Fibroblast of skin of right biceps (primary cell): ENCODE measurements around the gene BTNL3.
"Not testable (repeated sequence)": the region's sequence is repeated elsewhere in the genome, so short reads cannot be mapped to it uniquely, and the experiment has no call there.

Source experiments
- DNase-seq: peaks from one replicate; pipeline ENCODE4 v3.0.0-alpha.2; 2013

Gene BTNL3, protein sequence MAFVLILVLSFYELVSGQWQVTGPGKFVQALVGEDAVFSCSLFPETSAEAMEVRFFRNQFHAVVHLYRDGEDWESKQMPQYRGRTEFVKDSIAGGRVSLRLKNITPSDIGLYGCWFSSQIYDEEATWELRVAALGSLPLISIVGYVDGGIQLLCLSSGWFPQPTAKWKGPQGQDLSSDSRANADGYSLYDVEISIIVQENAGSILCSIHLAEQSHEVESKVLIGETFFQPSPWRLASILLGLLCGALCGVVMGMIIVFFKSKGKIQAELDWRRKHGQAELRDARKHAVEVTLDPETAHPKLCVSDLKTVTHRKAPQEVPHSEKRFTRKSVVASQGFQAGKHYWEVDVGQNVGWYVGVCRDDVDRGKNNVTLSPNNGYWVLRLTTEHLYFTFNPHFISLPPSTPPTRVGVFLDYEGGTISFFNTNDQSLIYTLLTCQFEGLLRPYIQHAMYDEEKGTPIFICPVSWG

DNA sequence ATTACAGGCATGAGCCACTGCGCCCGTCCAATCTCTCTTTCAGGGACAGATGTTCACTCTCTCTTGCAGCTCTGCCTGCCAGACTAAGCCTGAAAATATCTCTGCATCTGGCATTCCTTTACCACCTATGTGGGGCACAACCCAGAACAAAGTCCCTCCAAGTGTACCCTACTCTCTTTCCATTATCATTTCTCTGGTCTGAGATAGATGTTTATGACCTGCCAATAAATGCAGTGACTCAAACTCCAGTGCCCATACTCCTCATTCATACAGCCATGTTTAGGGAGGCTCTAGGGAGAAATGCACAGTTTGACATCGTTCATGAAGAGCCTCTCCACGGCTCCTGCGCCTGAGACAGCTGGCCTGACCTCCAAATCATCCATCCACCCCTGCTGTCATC is at the start of gene BTNL3:
BTNL3 (plus strand) TSS at position 255 of the 400 bp plus-strand sequence. CDS start 183 bp downstream, outside the sequence.
- DNase-seq = no peak

DNA sequence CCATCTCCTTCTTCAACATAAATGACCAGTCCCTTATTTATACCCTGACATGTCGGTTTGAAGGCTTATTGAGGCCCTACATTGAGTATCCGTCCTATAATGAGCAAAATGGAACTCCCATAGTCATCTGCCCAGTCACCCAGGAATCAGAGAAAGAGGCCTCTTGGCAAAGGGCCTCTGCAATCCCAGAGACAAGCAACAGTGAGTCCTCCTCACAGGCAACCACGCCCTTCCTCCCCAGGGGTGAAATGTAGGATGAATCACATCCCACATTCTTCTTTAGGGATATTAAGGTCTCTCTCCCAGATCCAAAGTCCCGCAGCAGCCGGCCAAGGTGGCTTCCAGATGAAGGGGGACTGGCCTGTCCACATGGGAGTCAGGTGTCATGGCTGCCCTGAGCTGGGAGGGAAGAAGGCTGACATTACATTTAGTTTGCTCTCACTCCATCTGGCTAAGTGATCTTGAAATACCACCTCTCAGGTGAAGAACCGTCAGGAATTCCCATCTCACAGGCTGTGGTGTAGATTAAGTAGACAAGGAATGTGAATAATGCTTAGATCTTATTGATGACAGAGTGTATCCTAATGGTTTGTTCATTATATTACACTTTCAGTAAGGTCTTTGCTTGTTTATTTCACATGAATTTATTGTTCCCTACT is 38.2 kb upstream of the BTNL3 start:
- no peak for DNase-seq

DNA sequence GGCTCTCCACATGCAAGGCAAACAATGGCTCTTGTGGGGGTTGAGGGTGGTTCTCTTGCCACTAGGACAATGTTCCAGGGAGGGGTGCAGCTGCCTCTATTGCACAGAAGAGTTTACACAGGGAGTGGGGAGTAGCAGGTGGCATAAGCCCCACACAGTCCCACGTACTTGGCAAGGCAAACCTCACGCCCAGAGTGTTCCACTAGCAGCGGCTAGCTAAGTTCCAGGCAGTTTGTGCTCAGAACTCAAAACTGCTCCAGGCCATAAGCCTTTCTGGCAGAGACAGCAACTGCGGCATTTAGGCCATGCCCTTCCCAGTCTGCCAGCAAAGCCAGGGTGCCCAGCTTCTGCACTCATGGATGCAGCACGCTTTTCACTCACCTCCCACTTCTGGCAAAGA is 29.0 kb upstream of the BTNL3 start:
- no peak for DNase-seq

DNA sequence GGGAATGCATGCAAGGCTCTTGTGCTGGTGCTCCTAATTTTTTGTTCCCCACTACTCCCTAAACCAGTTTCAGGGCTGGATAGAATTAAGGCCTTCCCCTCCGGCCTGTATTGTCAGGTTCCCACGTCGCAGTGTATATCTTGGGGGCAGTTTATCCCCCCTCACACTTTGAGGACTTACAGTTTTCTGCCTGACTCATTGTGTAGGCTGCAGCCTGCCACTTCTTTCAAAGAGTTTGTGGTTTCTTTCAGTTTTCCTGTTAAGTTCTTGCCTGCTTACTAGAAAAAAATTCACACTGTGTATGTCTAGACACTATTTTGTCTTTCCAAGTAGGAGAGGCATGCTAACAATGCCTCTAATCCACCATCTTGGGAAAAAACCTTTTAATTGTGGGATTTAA is 28.4 kb upstream of the BTNL3 start:
- no peak for DNase-seq

DNA sequence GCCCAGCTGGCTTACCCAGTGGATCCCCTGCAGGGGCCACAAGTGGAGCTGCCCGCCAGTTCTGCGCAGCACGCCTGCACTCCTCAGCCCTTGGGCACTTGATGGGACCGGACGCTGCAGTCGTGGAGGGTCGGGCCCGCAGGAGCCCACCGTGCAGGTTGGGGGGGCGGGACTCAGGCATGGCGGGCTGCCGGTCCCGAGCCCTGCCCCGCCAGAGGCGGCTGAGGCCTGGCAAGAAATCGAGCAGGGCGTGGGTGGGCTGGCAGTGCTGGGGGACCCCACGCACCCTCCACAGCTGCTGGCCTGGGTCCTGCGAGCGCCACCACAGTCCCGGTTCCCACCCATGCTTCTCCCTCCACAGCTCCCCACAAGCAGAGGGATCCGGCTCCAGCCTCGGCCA is 19.2 kb upstream of the BTNL3 start:
- no peak for DNase-seq

DNA sequence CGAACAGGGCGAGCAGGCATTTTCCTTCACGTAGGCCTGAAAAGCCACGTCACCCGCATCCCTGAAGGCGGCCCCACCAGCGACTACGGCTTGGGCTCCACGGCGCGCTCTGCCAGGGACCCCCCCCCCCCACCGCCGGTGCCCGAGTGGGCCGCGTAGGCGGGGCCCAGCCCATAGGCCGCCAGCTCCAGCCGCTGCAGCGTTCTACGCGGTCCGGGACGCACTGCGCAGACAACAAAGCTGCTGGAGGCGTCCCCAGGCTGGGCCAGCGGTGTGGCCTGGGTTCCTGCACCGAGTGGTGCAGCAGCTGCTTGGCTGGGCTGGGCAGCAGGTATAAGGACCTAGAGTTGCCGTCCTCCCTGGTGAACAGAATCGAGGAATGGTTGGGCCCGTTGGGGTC is 18.3 kb upstream of the BTNL3 start:
- no peak for DNase-seq

DNA sequence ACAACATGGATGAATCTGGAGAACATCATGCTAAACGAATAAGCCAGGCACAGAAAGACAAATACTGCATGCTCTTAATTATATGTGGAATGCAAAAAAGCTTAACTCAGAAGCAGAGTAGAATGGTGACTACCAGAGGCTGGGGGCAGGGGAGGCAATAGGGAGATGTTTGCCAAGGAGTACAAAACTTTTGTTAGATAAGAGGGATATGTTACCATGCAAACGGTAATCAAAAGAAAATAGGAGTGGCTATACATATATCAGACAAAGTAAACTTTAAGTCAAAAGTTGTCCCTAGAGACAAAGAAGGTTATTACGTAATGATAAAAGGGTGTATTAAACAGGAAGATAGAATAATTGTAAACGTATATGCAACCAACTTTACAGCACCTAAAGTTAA is 17.8 kb upstream of the BTNL3 start:
- no peak for DNase-seq

DNA sequence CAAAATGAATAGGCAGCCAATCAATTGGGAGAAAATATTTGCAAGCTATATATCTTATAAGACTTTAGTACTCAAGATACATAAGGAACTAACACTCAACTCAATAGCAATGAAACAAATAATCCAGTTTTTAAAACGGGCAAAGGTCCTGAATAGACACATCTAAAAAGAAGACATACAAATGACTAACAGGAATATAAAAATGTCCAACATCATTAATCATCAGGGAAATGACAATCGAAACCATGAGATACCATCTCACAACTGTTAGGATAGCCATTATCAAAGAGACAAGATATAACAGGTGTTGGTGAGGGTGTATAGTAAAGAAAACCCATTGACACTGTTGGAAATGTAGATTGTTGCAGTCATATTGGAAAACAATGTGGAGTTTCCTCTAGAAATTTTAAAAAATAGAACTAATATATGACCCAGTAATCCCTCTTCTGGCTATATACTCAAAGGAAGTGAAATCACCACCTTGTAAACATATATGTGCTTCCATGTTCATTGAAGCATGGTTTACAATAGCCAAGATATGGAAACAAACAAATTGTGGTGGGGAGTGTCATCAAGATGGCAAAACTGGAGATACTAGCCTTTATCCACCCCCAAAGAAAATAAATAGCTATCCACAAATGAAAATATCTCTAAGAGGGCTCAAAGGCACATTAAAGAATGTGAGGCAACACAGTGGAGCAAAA is 13.9 kb upstream of the BTNL3 start:
- DNase-seq = no peak

DNA sequence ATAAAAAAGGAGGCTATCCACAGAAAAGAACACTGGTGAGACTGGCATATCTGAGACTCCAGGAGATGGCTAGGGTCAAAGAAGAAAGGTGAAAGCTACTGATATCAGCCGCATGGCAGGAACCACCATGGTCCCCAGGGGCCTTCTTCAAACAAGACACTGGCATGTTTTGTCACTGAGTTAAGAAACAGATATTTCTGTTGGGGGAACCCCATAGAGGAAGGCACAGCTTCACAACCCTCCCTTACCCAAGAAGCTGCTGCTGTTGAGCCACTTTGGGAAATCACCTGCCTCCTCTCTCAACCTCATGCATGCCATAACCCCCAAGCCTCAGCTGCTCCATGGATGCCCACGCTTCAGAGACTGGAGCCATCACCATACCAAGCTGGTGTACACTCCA is 13.3 kb upstream of the BTNL3 start:
- DNase-seq = no peak

DNA sequence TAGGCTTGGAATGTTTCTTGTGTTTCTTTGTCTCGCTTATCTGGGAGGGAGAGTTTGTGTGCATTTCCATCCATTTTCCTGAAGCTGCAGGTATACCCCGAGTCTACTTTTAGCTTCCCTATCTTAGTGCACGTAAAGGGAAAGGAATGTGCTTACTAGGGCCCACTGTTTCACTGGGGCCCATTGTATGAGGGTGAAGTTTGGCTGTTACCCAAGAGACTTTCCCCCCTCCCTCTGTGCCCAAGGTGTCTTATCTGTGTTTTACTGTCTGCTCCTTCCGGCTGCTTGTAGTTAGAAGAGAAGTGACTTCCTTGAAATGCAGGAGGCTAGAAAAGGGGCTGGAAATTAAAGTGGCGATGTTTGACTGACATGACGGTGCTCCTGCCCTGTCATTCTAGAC is 12.1 kb upstream of the BTNL3 start:
- no peak for DNase-seq

DNA sequence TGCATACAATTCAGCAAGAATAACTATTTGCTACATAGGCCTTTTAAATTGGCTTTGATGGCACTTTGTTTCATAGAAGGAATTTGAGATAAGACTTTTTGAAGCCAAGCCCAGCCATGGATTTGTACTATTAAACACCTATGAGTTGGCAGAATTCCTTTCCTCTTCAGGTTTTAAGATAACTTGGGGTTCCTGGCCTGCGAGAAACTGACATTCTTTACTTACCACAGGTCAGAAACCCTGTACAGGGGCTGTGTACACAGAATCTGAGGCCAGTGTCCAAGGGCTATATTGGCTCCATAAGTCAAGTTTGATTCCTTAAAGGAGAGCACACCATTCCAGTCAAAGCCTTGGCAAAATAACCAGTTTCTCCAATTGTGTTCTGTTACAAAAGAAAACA is 10.8 kb upstream of the BTNL3 start:
- DNase-seq = no peak

DNA sequence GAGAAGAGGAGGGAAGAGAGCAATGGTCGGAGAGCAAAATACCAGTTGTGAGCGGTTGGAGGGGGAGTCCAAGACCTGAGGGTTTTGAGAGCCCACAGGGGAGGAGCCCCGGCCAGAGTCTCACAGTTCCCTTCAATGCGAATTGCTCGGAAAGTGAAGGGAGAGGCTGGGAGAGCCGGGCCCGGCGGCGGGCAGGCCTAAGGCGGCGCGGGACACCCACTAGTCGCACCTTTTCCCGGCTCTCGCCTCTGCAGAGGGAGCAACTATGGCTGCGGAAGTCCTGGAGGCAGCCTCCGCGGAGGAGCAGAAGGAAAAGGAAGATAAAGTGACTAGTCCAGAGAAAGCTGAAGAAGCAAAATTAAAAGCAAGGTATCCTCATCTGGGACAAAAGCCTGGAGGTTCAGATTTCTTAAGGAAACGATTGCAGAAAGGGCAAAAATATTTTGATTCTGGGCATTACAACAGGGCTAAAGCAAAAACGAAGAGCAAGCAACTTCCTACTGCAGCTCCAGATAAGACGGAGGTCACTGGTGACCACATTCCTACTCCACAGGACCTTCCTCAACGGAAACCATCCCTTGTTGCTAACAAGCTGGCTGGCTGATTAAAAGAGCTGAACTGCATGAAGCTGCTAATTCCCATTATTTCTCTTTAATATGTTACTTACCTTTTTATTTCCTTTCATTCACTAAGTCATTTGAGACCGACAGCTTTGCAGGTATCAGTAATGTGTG is 6.5 kb upstream of the BTNL3 start:
- DNase-seq = no peak

DNA sequence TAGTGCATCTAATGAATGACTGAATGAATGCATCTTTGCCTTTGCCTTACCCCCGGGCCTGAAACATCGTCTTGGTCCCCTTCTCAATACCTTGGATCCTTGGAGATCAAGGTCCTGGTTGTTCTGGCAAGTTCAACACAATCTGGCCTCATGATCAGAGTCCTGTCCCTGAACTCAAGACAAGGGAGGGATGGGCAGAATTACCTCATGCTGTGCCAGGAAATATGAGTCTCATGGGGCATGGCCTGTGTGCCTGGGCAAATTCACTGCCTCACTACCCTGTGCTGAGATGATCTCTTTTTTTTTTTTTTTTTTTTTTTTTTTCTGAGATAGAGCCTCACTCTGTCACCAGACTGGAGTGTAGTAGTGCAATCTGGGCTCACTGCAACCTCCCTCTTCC is 630 bp upstream of the BTNL3 start:
- DNase-seq = no peak

DNA sequence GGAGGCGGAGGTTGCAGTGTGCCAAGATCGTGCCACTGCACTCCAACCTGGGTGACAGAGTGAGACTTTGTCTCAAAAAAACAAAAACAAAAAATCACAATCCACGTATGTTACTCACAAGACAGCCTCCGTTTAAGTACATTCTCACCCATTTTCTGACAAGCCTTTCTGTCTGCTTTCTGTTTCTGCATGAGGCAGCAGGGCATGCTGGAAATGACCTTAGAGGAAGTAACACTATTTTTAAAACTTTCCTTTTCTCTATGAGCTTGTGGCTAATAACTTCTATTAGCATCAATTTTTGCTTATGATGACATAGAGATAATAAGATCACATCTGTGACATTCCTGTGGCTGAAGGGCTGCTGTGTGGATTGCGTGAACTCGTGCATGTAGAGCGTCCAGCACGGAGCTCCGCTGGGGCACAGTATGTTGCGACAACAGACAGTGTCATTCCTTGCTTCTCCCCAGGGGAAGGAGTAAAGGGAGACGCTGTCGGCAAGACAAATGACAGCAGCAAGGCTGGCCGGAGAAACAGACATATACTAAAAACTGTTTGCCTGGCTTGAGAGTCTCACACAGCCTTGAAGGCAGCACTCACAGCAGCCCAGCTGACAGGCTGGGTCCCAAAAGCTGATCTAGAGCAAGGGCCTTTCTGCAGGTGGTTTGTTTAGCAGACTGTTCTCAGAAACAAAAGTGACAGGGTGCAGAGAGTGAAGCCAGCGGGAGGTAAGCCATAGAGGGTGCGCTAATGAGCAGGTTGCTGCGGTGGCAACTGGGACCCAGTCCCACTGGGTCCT is 1.6 kb downstream of the BTNL3 start:
- no peak for DNase-seq

DNA sequence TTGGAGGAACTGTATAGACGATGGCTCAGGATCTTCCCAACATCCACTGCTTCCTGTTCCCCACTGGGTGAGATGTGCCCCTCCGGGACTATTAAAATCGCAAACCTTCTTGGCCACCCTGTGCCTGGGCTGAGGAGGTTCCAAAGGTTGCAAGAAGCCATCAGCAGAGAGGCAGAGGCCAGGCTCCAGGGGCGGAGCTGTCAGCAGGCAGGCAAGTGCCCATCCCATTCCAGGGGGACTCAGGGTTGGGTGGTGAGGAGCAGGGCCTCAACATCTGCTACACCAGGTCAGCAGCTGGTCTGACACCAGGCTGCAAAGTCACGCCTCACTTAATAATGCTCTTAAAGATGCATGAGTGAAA is 2.2 kb downstream of the BTNL3 start:
- no peak for DNase-seq

DNA sequence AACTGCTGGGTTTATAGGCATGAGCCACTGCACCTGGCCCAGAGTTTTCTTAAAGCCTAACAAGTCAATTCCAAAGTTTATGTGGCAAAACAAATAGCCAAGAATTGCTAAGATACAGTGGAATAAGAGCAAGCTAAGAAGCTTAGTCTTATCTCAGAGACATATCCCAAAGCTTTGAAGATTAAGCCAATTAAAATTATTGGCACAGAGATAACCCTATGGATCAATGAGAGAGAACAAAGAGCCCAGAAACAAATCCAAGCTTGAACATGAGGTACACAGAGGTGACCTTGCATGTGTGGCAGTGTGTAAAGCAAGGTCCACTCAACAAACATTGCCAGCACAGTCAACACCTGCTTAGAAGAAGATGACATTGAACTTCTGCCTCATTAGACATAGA is 13.3 kb downstream of the BTNL3 start:
- DNase-seq = no peak

DNA sequence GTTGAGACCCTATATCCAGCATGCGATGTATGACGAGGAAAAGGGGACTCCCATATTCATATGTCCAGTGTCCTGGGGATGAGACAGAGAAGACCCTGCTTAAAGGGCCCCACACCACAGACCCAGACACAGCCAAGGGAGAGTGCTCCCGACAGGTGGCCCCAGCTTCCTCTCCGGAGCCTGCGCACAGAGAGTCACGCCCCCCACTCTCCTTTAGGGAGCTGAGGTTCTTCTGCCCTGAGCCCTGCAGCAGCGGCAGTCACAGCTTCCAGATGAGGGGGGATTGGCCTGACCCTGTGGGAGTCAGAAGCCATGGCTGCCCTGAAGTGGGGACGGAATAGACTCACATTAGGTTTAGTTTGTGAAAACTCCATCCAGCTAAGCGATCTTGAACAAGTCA is 17.1 kb downstream of the BTNL3 start:
- no peak for DNase-seq

DNA sequence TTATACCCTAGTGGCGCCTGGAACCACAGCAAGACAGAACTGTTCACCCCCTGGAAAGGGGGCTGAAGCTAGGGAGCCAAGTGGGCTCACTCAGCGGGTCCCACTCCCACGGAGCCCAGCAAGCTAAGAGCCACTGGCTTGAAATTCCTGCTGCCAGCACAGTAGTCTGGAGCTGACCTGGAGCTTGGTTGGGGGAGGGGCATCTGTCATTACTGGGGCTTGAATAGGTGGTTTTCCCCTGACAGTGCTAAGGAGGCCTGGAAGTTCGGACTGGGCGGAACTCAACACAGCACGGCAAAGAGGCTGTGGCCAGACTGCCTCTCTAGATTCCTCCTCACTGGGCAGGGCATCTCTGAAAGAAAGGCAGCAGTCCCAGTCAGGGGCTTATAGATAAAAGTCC is 19.5 kb downstream of the BTNL3 start:
- DNase-seq = no peak

DNA sequence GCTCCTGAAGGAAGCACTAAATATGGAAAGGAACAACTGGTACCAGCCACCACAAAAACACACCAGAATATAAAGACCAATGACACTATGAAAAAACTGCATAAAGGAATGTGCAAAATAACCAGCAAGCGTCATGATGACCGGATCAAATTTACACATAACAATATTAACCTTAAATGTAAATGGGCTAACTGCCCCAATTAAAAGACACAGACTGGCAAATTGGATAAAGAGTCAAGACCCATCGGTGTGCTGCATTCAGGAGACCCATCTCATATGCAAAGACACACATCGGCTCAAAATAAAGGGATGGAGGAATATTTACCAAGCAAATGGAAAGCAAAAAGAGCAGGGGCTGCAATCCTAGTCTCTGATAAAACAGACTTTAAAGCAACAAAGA is 21.4 kb downstream of the BTNL3 start:
- DNase-seq = not testable (repeated sequence)

DNA sequence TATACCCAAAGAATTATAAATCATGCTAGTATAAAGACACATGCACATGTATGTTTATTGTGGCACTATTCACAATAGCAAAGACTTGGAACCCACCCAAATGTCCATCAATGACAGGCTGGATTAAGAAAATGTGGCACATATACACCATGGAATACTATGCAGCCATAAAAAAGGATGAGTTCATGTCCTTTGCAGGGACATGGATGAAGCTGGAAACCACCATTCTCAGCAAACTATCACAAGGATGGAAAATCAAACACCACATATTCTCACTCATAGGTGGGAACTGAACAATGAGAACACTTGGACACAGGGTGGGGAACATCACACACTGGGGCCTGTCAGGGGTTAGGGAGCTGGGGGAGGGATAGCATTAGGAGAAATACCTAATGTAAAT is 26.0 kb downstream of the BTNL3 start:
- DNase-seq = not testable (repeated sequence)

DNA sequence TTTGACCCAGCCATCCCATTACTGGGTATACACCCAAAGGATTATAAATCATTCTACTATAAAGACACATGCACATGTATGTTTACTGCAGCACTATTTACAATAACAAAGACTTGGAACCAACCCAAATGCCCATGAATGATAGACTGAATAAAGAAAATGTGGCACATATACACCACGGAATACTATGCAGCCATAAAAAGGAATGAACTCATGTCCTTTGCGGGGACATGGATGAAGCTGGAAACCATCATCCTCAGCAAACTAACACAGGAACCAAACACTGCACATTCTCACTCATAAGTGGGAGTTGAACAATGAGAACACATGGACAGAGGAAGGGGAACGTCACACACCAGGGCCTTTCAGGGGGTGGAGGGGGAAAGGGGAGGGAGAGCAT is 28.8 kb downstream of the BTNL3 start:
- DNase-seq = not testable (repeated sequence)

DNA sequence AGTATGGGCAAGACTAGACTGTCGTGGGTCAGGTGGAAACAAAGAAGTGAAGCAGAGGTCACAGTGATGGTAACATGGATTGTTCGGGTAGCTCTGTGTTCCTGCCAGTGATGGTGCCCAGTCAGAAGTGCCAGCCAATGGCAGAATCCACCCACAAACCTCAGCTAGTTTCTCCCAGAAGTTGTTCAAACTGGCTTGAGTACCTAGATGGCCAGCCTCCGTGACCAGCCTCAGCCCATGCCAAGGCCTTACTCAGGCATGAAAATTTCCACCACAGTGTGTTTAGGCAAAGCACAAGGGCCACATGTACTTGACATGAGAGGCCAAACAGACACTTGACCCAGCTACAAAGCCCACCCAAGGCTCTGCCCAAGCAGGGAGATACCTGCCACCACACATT is 32.0 kb downstream of the BTNL3 start:
- no peak for DNase-seq
